H1 (cell line): Measurements from ENCODE around the gene BZW2. TPM values are rescaled to one million over a fixed set of nuclear protein-coding genes. Genes with fewer than 3 reads are reported as not detected.

Experiments used
- CTCF ChIA-PET: fragments of 300-600 bp; sonication (Branson Sonifier 250); formaldehyde crosslinking; loops from one replicate; lab custom pipeline; 2021; ENCODE audit not compliant: partially characterized antibody; lab: Charles Lee
- POLR2A ChIA-PET: fragments of 300-600 bp; sonication (Branson Sonifier 250); formaldehyde crosslinking; loops from one replicate; lab custom pipeline; 2021; ENCODE audit warnings: inconsistent platforms; ENCODE audit not compliant: partially characterized antibody; lab: Charles Lee
- DNase-seq, 2 experiments: peaks; one replicate each; pipeline versions ENCODE4 v3.0.0 to v3.0.0-alpha.2; 2010 to 2022; ENCODE audit warnings: low spot score in 2 of 2, low read depth in 1 of 2, mixed read lengths in 1 of 2
- FAIRE-seq: peaks from 2 replicates; lab custom pipeline; 2011; peaks lifted over from hg19 to GRCh38; lab: Jason Lieb, UNC
- H2AFZ ChIP-seq: 2 replicates; pipeline ENCODE4 v1.8.1; 2012; ENCODE audit warnings: low read length, inconsistent platforms
- H2AK5ac ChIP-seq: 2 replicates; pipeline ENCODE4 v1.6.1; 2013; ENCODE audit warnings: low read depth, low read length
- H2BK120ac ChIP-seq: replicated peaks from 2 replicates; pipeline ENCODE3; 2013; ENCODE audit warnings: low read depth, low read length, inconsistent platforms
- H2BK12ac ChIP-seq: 2 replicates; pipeline ENCODE4 v1.6.1; 2013; ENCODE audit warnings: low read depth, low read length
- H2BK15ac ChIP-seq: 2 replicates; pipeline ENCODE4 v1.6.1; 2013; ENCODE audit warnings: low read length
- H2BK20ac ChIP-seq: 2 replicates; pipeline ENCODE4 v1.6.1; 2013; ENCODE audit warnings: low read length
- H2BK5ac ChIP-seq: 2 replicates; pipeline ENCODE4 v1.6.1; 2013; ENCODE audit warnings: low read depth, low read length
- H3K14ac ChIP-seq: 2 replicates; pipeline ENCODE4 v1.6.1; 2013; ENCODE audit warnings: inconsistent platforms; ENCODE audit not compliant: insufficient read length
- H3K18ac ChIP-seq: 2 replicates; pipeline ENCODE4 v1.6.1; 2013; ENCODE audit warnings: low read length; ENCODE audit errors: extremely low read depth
- H3K23ac ChIP-seq: 2 replicates; pipeline ENCODE4 v1.6.1; 2013; ENCODE audit warnings: inconsistent platforms; ENCODE audit not compliant: insufficient read length
- H3K23me2 ChIP-seq: 2 replicates; pipeline ENCODE4 v1.6.1; 2013; ENCODE audit warnings: low read depth, low read length
- H3K27ac ChIP-seq: 2 replicates; pipeline ENCODE4 v1.6.1; 2011; ENCODE audit warnings: low read depth, low read length, inconsistent platforms
- H3K27me3 ChIP-seq, 4 experiments: replicated peaks in 1 of 4; 1 replicate in 1 of 4; 2 replicates in 3 of 4; pipeline versions ENCODE4 v1.6.1 to v1.8.1; 2011 to 2013; ENCODE audit warnings: low read length in 3 of 4, mild to moderate bottlenecking in 3 of 4, inconsistent platforms in 2 of 4, mixed read lengths in 2 of 4, moderate library complexity in 1 of 4; ENCODE audit not compliant: control insufficient read depth in 3 of 4, insufficient read depth in 3 of 4; ENCODE audit errors: extremely low read depth in 1 of 4
- H3K36me3 ChIP-seq, 4 experiments: 2 replicates each; pipeline versions ENCODE4 v1.6.1 to v1.8.1; 2011 to 2013; ENCODE audit warnings: mild to moderate bottlenecking in 4 of 4, low read length in 3 of 4, moderate library complexity in 2 of 4, control low read depth in 1 of 4, inconsistent platforms in 1 of 4; ENCODE audit not compliant: insufficient read depth in 4 of 4, control insufficient read depth in 2 of 4
- H3K4ac ChIP-seq: replicated peaks from 2 replicates; pipeline ENCODE3; 2013; ENCODE audit warnings: low read length, low read depth, mixed read lengths, inconsistent platforms; ENCODE audit not compliant: insufficient read length
- H3K4me1 ChIP-seq, 4 experiments: replicated peaks in 1 of 4; 1 replicate in 1 of 4; 2 replicates in 3 of 4; pipeline versions ENCODE4 v1.6.1 to v1.8.1; 2011 to 2013; ENCODE audit warnings: low read length in 3 of 4, inconsistent platforms in 2 of 4, mixed read lengths in 1 of 4; ENCODE audit not compliant: insufficient read depth in 4 of 4, control insufficient read depth in 3 of 4
- H3K4me2 ChIP-seq, 2 experiments: 2 replicates each; pipeline versions ENCODE4 v1.6.1 to v1.8.1; 2011 to 2013; ENCODE audit warnings: low read depth in 2 of 2, low read length in 2 of 2, control low read depth in 1 of 2, inconsistent platforms in 1 of 2, mild to moderate bottlenecking in 1 of 2; ENCODE audit not compliant: insufficient read depth in 1 of 2
- H3K4me3 ChIP-seq, 4 experiments: fragments of 200-600, 300-600 bp in 1 of 4; sonication (generic), shearing (Covaris generic), sonication (Bioruptor Twin) in 1 of 4; 2 replicates each; pipeline versions ENCODE4 v1.5.1 to v1.8.1; 2011 to 2016; ENCODE audit warnings: low read length in 4 of 4, low read depth in 3 of 4, control low read depth in 2 of 4, inconsistent platforms in 2 of 4, mild to moderate bottlenecking in 2 of 4, mixed read lengths in 1 of 4, moderate library complexity in 1 of 4; ENCODE audit not compliant: insufficient read depth in 2 of 4; ENCODE audit errors: extremely low read depth in 1 of 4
- H3K56ac ChIP-seq: replicated peaks from 2 replicates; pipeline ENCODE3; 2013; ENCODE audit warnings: low read depth, mild to moderate bottlenecking, mixed read lengths, low read length, inconsistent platforms; ENCODE audit not compliant: insufficient read length
- H3K79me1 ChIP-seq: 2 replicates; pipeline ENCODE4 v1.6.1; 2013; ENCODE audit warnings: low read depth, low read length, control low read depth
- H3K79me2 ChIP-seq, 2 experiments: 2 replicates each; pipeline versions ENCODE4 v1.6.1 to v1.8.1; 2012 to 2013; ENCODE audit warnings: low read length in 2 of 2, mild to moderate bottlenecking in 2 of 2, inconsistent platforms in 1 of 2; ENCODE audit not compliant: insufficient read depth in 2 of 2, control insufficient read depth in 1 of 2
- H3K9ac ChIP-seq, 4 experiments: replicated peaks in 1 of 4; 1 replicate in 1 of 4; 2 replicates in 3 of 4; pipeline versions ENCODE4 v1.6.1 to v1.8.1; 2011 to 2013; ENCODE audit warnings: low read depth in 3 of 4, low read length in 3 of 4, control low read depth in 2 of 4, mild to moderate bottlenecking in 2 of 4, moderate library complexity in 2 of 4, inconsistent platforms in 1 of 4; ENCODE audit errors: extremely low read depth in 1 of 4
- H3K9me3 ChIP-seq, 2 experiments: 2 replicates each; pipeline versions ENCODE4 v1.6.1 to v1.8.1; 2012 to 2013; ENCODE audit warnings: mild to moderate bottlenecking in 2 of 2, moderate library complexity in 2 of 2, control low read depth in 1 of 2, inconsistent platforms in 1 of 2, low read depth in 1 of 2, low read length in 1 of 2, mixed read lengths in 1 of 2; ENCODE audit not compliant: insufficient read depth in 2 of 2
- H4K20me1 ChIP-seq, 2 experiments: replicated peaks in 1 of 2; 2 replicates each; pipeline versions ENCODE3 to v1.8.1; 2011 to 2013; ENCODE audit warnings: inconsistent platforms in 2 of 2, low read length in 2 of 2, mild to moderate bottlenecking in 1 of 2; ENCODE audit not compliant: insufficient read depth in 2 of 2, control insufficient read depth in 1 of 2
- H4K5ac ChIP-seq: 2 replicates; pipeline ENCODE4 v1.6.1; 2013; ENCODE audit warnings: low read length, low read depth, mixed read lengths, inconsistent platforms; ENCODE audit not compliant: insufficient read length
- H4K8ac ChIP-seq: 2 replicates; pipeline ENCODE4 v1.8.0; 2013; ENCODE audit warnings: mild to moderate bottlenecking, moderate library complexity, low read length, inconsistent platforms; ENCODE audit not compliant: insufficient read depth; ENCODE audit errors: extremely low read depth
- H4K91ac ChIP-seq: replicated peaks from 2 replicates; pipeline ENCODE3; 2013; ENCODE audit warnings: low read length, mixed read lengths, inconsistent platforms; ENCODE audit not compliant: insufficient read length
- ATF2 ChIP-seq: IDR thresholded peaks from 2 replicates; pipeline ENCODE4 v1.6.1; 2012; ENCODE audit warnings: low read length, inconsistent platforms
- EP300 ChIP-seq, 2 experiments: IDR thresholded peaks; 1 replicate in 1 of 2; 2 replicates in 1 of 2; pipeline ENCODE4 v1.6.1; 2011 to 2012; ENCODE audit warnings: low read depth in 2 of 2, low read length in 2 of 2, mild to moderate bottlenecking in 2 of 2, borderline replicate concordance in 1 of 2, inconsistent platforms in 1 of 2, moderate library complexity in 1 of 2
- MAFK ChIP-seq: IDR thresholded peaks from 2 replicates; pipeline ENCODE4 v1.6.1; 2012; ENCODE audit warnings: low read depth, mild to moderate bottlenecking, improper control_type of control experiment, low read length
- MAX ChIP-seq: IDR thresholded peaks from 2 replicates; pipeline ENCODE4 v1.6.1; 2012; ENCODE audit warnings: inconsistent platforms
- RAD21 ChIP-seq, 2 experiments: IDR thresholded peaks in 1 of 2; conservative IDR thresholded peaks in 1 of 2; 2 replicates each; pipeline ENCODE4 v1.6.1; 2011; ENCODE audit warnings: low read depth in 2 of 2, low read length in 2 of 2, improper control_type of control experiment in 1 of 2, inconsistent platforms in 1 of 2, mild to moderate bottlenecking in 1 of 2, moderate library complexity in 1 of 2
- SAP30 ChIP-seq: fragments of 300-600 bp; sonication (generic); IDR thresholded peaks from 2 replicates; pipeline ENCODE4 v1.7.1; 2012; ENCODE audit warnings: low read length, moderate library complexity, mild to moderate bottlenecking, inconsistent platforms; ENCODE audit not compliant: insufficient read depth, insufficient replicate concordance
- SIRT6 ChIP-seq: IDR thresholded peaks from one replicate; pipeline ENCODE4 v1.7.1; 2012; ENCODE audit warnings: low read length, inconsistent platforms
- SRF ChIP-seq: IDR thresholded peaks from 2 replicates; pipeline ENCODE4 v1.6.1; 2011; ENCODE audit warnings: mild to moderate bottlenecking, low read depth, low read length, moderate library complexity
- TAF1 ChIP-seq: IDR thresholded peaks from 2 replicates; pipeline ENCODE4 v1.6.1; 2011; ENCODE audit warnings: mild to moderate bottlenecking, low read depth, low read length
- TAF7 ChIP-seq: optimal IDR thresholded peaks from 2 replicates; pipeline ENCODE3; 2011; ENCODE audit warnings: low read depth, mild to moderate bottlenecking, inconsistent platforms, low read length, moderate library complexity, borderline replicate concordance
- TBP ChIP-seq: IDR thresholded peaks from 2 replicates; pipeline ENCODE4 v1.6.1; 2011; ENCODE audit warnings: low read depth, low read length, improper control_type of control experiment
- WGBS, 2 experiments: shearing (Covaris generic) in 1 of 2; methylation state at CpG; one replicate each; pipeline versions ENCODE4 v1.1.6 to v1.1.7; 2013 to 2015; ENCODE audit warnings: low lambda C conversion rate in 2 of 2, mixed read lengths in 2 of 2, inconsistent platforms in 1 of 2, low coverage in 1 of 2, missing lambda C conversion rate in 1 of 2; ENCODE audit not compliant: insufficient replicate concordance in 2 of 2, insufficient coverage in 1 of 2, insufficient read length in 1 of 2; ENCODE audit errors: extremely low coverage in 1 of 2, missing lambda C conversion rate in 1 of 2; 5-methylcytosine and 5-hydroxymethylcytosine counted together
- polyA plus RNA-seq, 7 experiments: library from polyadenylated mRNA; depleted of rRNA in 3 of 7; stranded (reverse) in 5 of 7; unstranded in 2 of 7; fragments of >200 nt in 5 of 7; fragments of 200-250 nt in 2 of 7; gene quantifications; 1 replicate in 5 of 7; 2 replicates in 1 of 7; 4 replicates in 1 of 7; pipeline versions ENCODE4 v1.2.1 to v1.2.3, GENCODE V29; 2011 to 2013; ENCODE audit warnings: missing spikeins in 2 of 7, mixed read lengths in 2 of 7
- total RNA-seq: library from RNA; stranded (reverse); fragmentation: NEBNext Ultra II Directional; extraction: Animal tissue kit (Norgen Biotek cat#: 25700); gene quantifications from 2 replicates; pipeline ENCODE4 v1.2.1, GENCODE V29; 2021

BZW2 gene
- total and polyA plus RNA-seq, 2 of the 8 experiments (the other 6 are each of a cell fraction or from before 2014, with no cell fraction given), result 32.3 to 103 TPM

GRCh38 chr7:16619979-16620408 lies 26.0 kb upstream of the BZW2 start:
- Histone ChIP-seq H2BK120ac (no peak overlapping the region), H3K18ac (no peak overlapping the region), H3K14ac (no peak overlapping the region), H3K23me2 (no peaks in the 10 kb centered on the region), H3K27me3 (no peaks in the 10 kb centered on the region), H3K27ac (no peak overlapping the region), H2BK15ac (no peak overlapping the region), H3K23ac (no peak overlapping the region), H3K9ac (no peak overlapping the region), H3K4me3 (no peak overlapping the region), H3K4me1 (peaks cover 0 to 5% (median 2%) of the 10 kb centered on the region in 4 experiments; a peak in 2 of 7 replicates), H4K20me1 (no peaks in the 10 kb centered on the region), H4K91ac (no peak overlapping the region), H2BK12ac (no peak overlapping the region), H3K36me3 (peaks cover 0 to 3% (median 0%) of the 10 kb centered on the region in 4 experiments; a peak in 1 of 8 replicates), H3K79me2 (no peaks in the 10 kb centered on the region), H3K56ac (no peak overlapping the region), H2BK20ac (no peak overlapping the region), H2BK5ac (no peak overlapping the region), H3K4me2 (no peak overlapping the region), H2AK5ac (no peak overlapping the region), H3K79me1 (no peaks in the 10 kb centered on the region), H2AFZ (no peak overlapping the region), H4K8ac (no peak overlapping the region), H4K5ac (no peak overlapping the region), H3K9me3 (no peaks in the 10 kb centered on the region), H3K4ac (no peak overlapping the region)
- POLR2A ChIA-PET, result no interaction called here
- FAIRE-seq (no peak), DNase-seq (no peak)
- TF ChIP-seq TAF1 (no peak), SRF (no peak), RAD21 (IDR thresholded peaks at IDR 0.05 in 1 of 2, conservative IDR thresholded peaks at IDR 0.05 in 1 of 2; ENCODE audit: low read depth in 2 of 2, low read length in 2 of 2) (no peak), TAF7 (no peak), EP300 (IDR thresholded peaks at IDR 0.05; ENCODE audit: borderline replicate concordance in 1 of 2, low read depth in 2 of 2, low read length in 2 of 2) (no peak), TBP (no peak), MAFK (no peak), ATF2 (no peak), SIRT6 (no peak), SAP30 (no peak), MAX (no peak)
- WGBS, 2 experiments, result 90% methylated on average over 2 of the region's 2 CpGs; no CpG with 5 or more reads in 1 of the 2 experiments
- CTCF ChIA-PET, result interaction anchor here (0.6 to 3.3 kb wide), 3 partner anchors 8 to 528 kb away, joined by 3 to 11 read pairs (median 4); no protein-coding TSS in a partner anchor
